HepG2 (cell line): Measurements from ENCODE around the gene MMS19. TPM values are rescaled to one million over a fixed set of nuclear protein-coding genes. Genes with fewer than 3 reads are reported as not detected.

ENCODE experiments used
- ATAC-seq: fragments of 200-7000 bp; cut with Tn5 transposase; 3 replicates; pipeline ENCODE4 v1.9.1; 2020; ENCODE audit warnings: mild to moderate bottlenecking, moderate library complexity
- BruUV-seq: library from RNA; stranded (reverse); fragments of 400-500 nt; replicated peaks from 2 replicates; lab custom pipeline; 2021; lab: Mats Ljungman, UMichigan
- CTCF ChIA-PET: fragments of 300-600 bp; formaldehyde crosslinking; extraction: SDS; loops from one replicate; lab custom pipeline; 2021; ENCODE audit warnings: low total read pairs, inconsistent platforms, low intra/inter-chr PET ratio; lab: Yijun Ruan, JAX
- POLR2A ChIA-PET: fragments of 350-600 bp; sonication (Branson Sonifier 250); formaldehyde crosslinking; loops from one replicate; lab custom pipeline; 2020; ENCODE audit warnings: antibody characterized with exemption, inconsistent platforms; lab: Yijun Ruan, JAX
- DNase-seq: peaks from one replicate; pipeline ENCODE4 v3.0.0-alpha.2; 2015; ENCODE audit warnings: low spot score
- FAIRE-seq: peaks from 3 replicates; lab custom pipeline; 2011; peaks lifted over from hg19 to GRCh38; lab: Jason Lieb, UNC
- H2AFZ ChIP-seq: one replicate; pipeline ENCODE4 v1.6.1; 2011; ENCODE audit warnings: low read length, inconsistent platforms
- H3K27ac ChIP-seq: fragments of 300-600 bp; 3 replicates; pipeline ENCODE4 v1.8.0; 2011; ENCODE audit warnings: mixed run types, mild to moderate bottlenecking, mixed read lengths, low read length, inconsistent platforms; ENCODE audit not compliant: insufficient read depth; ENCODE audit errors: extremely low read length
- H3K27me3 ChIP-seq, 2 experiments: fragments of 200-600 bp in 1 of 2; 2 replicates in 1 of 2; 3 replicates in 1 of 2; pipeline versions ENCODE4 v1.6.0 to v1.8.0; 2011; ENCODE audit warnings: low read length in 2 of 2, mild to moderate bottlenecking in 2 of 2, moderate library complexity in 2 of 2, inconsistent platforms in 1 of 2; ENCODE audit not compliant: insufficient read depth in 2 of 2, control insufficient read depth in 1 of 2
- H3K36me3 ChIP-seq, 2 experiments: fragments of 200-600 bp in 1 of 2; replicated peaks in 1 of 2; 2 replicates in 1 of 2; 3 replicates in 1 of 2; pipeline versions ENCODE4 v1.5.1 to v1.8.0; 2011; ENCODE audit warnings: low read length in 2 of 2, inconsistent platforms in 1 of 2; ENCODE audit not compliant: insufficient read depth in 2 of 2, control insufficient read depth in 1 of 2
- H3K4me1 ChIP-seq: 2 replicates; pipeline ENCODE4 v1.5.1; 2012; ENCODE audit warnings: low read length, inconsistent platforms; ENCODE audit not compliant: insufficient read depth
- H3K4me2 ChIP-seq: 2 replicates; pipeline ENCODE4 v1.6.0; 2011; ENCODE audit warnings: low read depth, low read length, inconsistent platforms
- H3K4me3 ChIP-seq, 3 experiments: fragments of 200-600 bp in 1 of 3; sonication (generic), shearing (Covaris generic) in 1 of 3; replicated peaks in 1 of 3; 2 replicates each; pipeline ENCODE4 v1.5.1; 2011 to 2016; ENCODE audit warnings: low read length in 3 of 3, inconsistent platforms in 2 of 3, low read depth in 2 of 3, mild to moderate bottlenecking in 2 of 3, control low read depth in 1 of 3, mixed read lengths in 1 of 3; ENCODE audit not compliant: insufficient read depth in 1 of 3
- H3K79me2 ChIP-seq: one replicate; pipeline ENCODE4 v1.6.1; 2011; ENCODE audit warnings: low read length, inconsistent platforms; ENCODE audit not compliant: insufficient read depth
- H3K9ac ChIP-seq: 2 replicates; pipeline ENCODE4 v1.6.0; 2011; ENCODE audit warnings: mild to moderate bottlenecking, low read depth, low read length, inconsistent platforms; ENCODE audit not compliant: insufficient read depth
- H3K9me3 ChIP-seq: 2 replicates; pipeline ENCODE4 v1.5.1; 2012; ENCODE audit warnings: mild to moderate bottlenecking, low read length
- H4K20me1 ChIP-seq: 2 replicates; pipeline ENCODE4 v1.6.0; 2011; ENCODE audit warnings: inconsistent platforms, mild to moderate bottlenecking, low read length, moderate library complexity; ENCODE audit not compliant: insufficient read depth
- AGO2 ChIP-seq: fragments of 200-400 bp; formaldehyde crosslinking; optimal IDR thresholded peaks from 2 replicates; pipeline ENCODE3; 2017; ENCODE audit warnings: mild to moderate bottlenecking, low read depth, low read length, moderate library complexity
- CC2D1A ChIP-seq: sonication (generic); formaldehyde crosslinking; IDR thresholded peaks from 2 replicates; pipeline ENCODE4 v1.8.1; 2023; ENCODE audit warnings: mild to moderate bottlenecking, missing genetic modification reagents
- FOXA3 ChIP-seq: IDR thresholded peaks from 2 replicates; pipeline ENCODE4 v1.6.1; 2016; ENCODE audit warnings: missing genetic modification reagents, missing compliant biosample characterization
- LCORL ChIP-seq, 2 experiments: fragments of 450-650 bp in 1 of 2; sonication (generic) in 1 of 2; formaldehyde crosslinking in 1 of 2; IDR thresholded peaks; 2 replicates each; pipeline versions ENCODE4 v1.5.0 to v1.6.1; 2017 to 2020; ENCODE audit warnings: antibody characterized with exemption in 1 of 2, missing genetic modification reagents in 1 of 2
- MBD4 ChIP-seq: IDR thresholded peaks from 2 replicates; pipeline ENCODE4 v1.6.1; 2012; ENCODE audit warnings: low read length, inconsistent platforms, borderline replicate concordance
- MIXL1 ChIP-seq: IDR thresholded peaks from 2 replicates; pipeline ENCODE4 v1.6.1; 2016
- MTA3 ChIP-seq: sonication (generic); formaldehyde crosslinking; IDR thresholded peaks from 2 replicates; pipeline ENCODE4 v1.4.0; 2020; ENCODE audit warnings: missing genetic modification reagents
- NFKBIZ ChIP-seq: IDR thresholded peaks from 2 replicates; pipeline ENCODE4 v1.6.1; 2018; ENCODE audit warnings: missing genetic modification reagents, missing compliant biosample characterization
- POLR2A ChIP-seq, 2 experiments: IDR thresholded peaks; 2 replicates each; pipeline ENCODE4 v1.6.1; 2011; ENCODE audit warnings: low read depth in 2 of 2, low read length in 2 of 2, mild to moderate bottlenecking in 1 of 2, moderate library complexity in 1 of 2; ENCODE audit not compliant: insufficient read depth in 1 of 2
- POLR2G ChIP-seq: fragments of 200-400 bp; formaldehyde crosslinking; IDR thresholded peaks from 2 replicates; pipeline ENCODE4 v1.6.1; 2018; ENCODE audit warnings: mild to moderate bottlenecking, low read depth, low read length, moderate library complexity
- THAP9 ChIP-seq: sonication (generic); formaldehyde crosslinking; IDR thresholded peaks from 2 replicates; pipeline ENCODE4; 2020; ENCODE audit warnings: missing genetic modification reagents, mild to moderate bottlenecking, borderline replicate concordance
- ZNF121 ChIP-seq: sonication (generic); formaldehyde crosslinking; IDR thresholded peaks from 2 replicates; pipeline ENCODE4 v1.5.0; 2020; ENCODE audit warnings: mild to moderate bottlenecking, missing genetic modification reagents
- ZNF616 ChIP-seq: sonication (generic); formaldehyde crosslinking; IDR thresholded peaks from 2 replicates; pipeline ENCODE4 v1.5.0; 2020; ENCODE audit warnings: low read depth, mild to moderate bottlenecking, missing genetic modification reagents
- WGBS: methylation state at CpG from one replicate; pipeline ENCODE4 v1.1.6; 2017; ENCODE audit warnings: low lambda C conversion rate; 5-methylcytosine and 5-hydroxymethylcytosine counted together
- in situ Hi-C: cut with HindIII; loops from 2 replicates; pipeline ENCODE4 v1.10.0; 2017; ENCODE audit warnings: low pct_unique_long_range_greater_than_20kb; ENCODE audit not compliant: extremely low pct_ligation_motif_present
- intact Hi-C: fragments of 100-400 bp; cut with micrococcal nuclease; formaldehyde crosslinking; loops from one replicate; pipeline ENCODE4 v1.10.0; 2022; ENCODE audit not compliant: unreplicated experiment
- polyA plus RNA-seq, 8 experiments: library from polyadenylated mRNA; depleted of rRNA in 3 of 8; stranded (reverse) in 7 of 8; unstranded in 1 of 8; fragments of >200 nt; fragmentation: Illumina TruSeq in 4 of 8; extraction: Trizol in 4 of 8; gene quantifications; 2 replicates each; pipeline versions ENCODE4 v1.2.1 to v1.2.3, GENCODE V29; 2011 to 2016; ENCODE audit warnings: low read depth in 4 of 8, missing spikeins in 1 of 8, mixed read lengths in 1 of 8; ENCODE audit not compliant: insufficient read depth in 1 of 8
- total RNA-seq, 5 experiments: library from RNA; depleted of rRNA; stranded (reverse); fragments of >200 nt; fragmentation: Illumina TruSeq; extraction: Trizol; gene quantifications; 2 replicates each; pipeline ENCODE4 v1.2.3, GENCODE V29; 2016; ENCODE audit warnings: low read depth in 1 of 5

MMS19 gene
- total and polyA plus RNA-seq, 2 of the 13 experiments (the other 11 are each of a cell fraction or from before 2014, with no cell fraction given) = 76.4 to 107 TPM

- H3K27me3 ChIP-seq = no peaks in the 10 kb centered on the region
- BruUV-seq = no TSS peak
- intact Hi-C loops (no loop called here), in situ Hi-C loops (no loop called here)
- ChIA-PET CTCF (no interaction called here), POLR2A (interaction anchor here (0.9 kb wide), 1 partner anchor 12 kb away, joined by 3 read pairs; no protein-coding TSS in a partner anchor)
- peaks cover 26 to 65% of the 10 kb centered on the region in 2 experiments for H3K36me3 ChIP-seq
- peaks cover 21% of the 10 kb centered on the region for H3K4me1 ChIP-seq
- H3K9ac ChIP-seq = no peak overlapping the region
- no peaks in the 10 kb centered on the region for H3K9me3 ChIP-seq
- H3K4me2 ChIP-seq = no peak overlapping the region
- FAIRE-seq = no peak
- H2AFZ ChIP-seq = no peak overlapping the region
- peaks cover 12% of the 10 kb centered on the region for H3K79me2 ChIP-seq
- H3K27ac ChIP-seq = no peak overlapping the region
- TF ChIP-seq POLR2A (IDR thresholded peaks at IDR 0.05; ENCODE audit: insufficient read depth in 1 of 2, low read depth in 2 of 2, low read length in 2 of 2) (0 out of 4 replicates have a peak, but pooled peaks of 1 of the 2 experiments have one; percentile 9), THAP9 (no peak)
- TF ChIP-seq, all 625 proteins: peak for 1
- Histone ChIP-seq H4K20me1 (peaks cover 6% of the 10 kb centered on the region; the same call in 1 of the 2 replicates), H3K4me3 (no peak overlapping the region)
- 89% methylated on average over 6 of the region's 6 CpGs for WGBS
- no peak for ATAC-seq
- no peak for DNase-seq
Observed at GRCh38 chr10:97452352-97452751, 45.9 kb downstream of the MMS19 start.

GRCh38 chr10:97451605-97452004, 46.6 kb downstream of the MMS19 start:
- POLR2A ChIA-PET = no interaction called here
- Histone ChIP-seq H3K4me2 (no peak overlapping the region), H3K79me2 (peaks cover 18% of the 10 kb centered on the region), H4K20me1 (peaks cover 8% of the 10 kb centered on the region; the same call in 1 of the 2 replicates), H3K27me3 (no peaks in the 10 kb centered on the region), H3K4me3 (no peak overlapping the region), H3K9me3 (no peaks in the 10 kb centered on the region), H3K9ac (no peak overlapping the region), H3K4me1 (peaks cover 29% of the 10 kb centered on the region), H2AFZ (no peak overlapping the region), H3K27ac (no peak overlapping the region), H3K36me3 (peaks cover 26 to 59% of the 10 kb centered on the region in 2 experiments)
- BruUV-seq = no TSS peak
- FAIRE-seq (no peak), ATAC-seq (no peak), DNase-seq (no peak)
- intact Hi-C loops (no loop called here), in situ Hi-C loops (no loop called here)
- 97% methylated on average over 13 of the region's 17 CpGs for WGBS
- CTCF ChIA-PET = no interaction called here
- no peak for TF ChIP-seq MBD4
- TF ChIP-seq MTA3 (CRISPR knock-in tag) = no peak
- TF ChIP-seq MIXL1 (CRISPR knock-in tag) = no peak
- TF ChIP-seq CC2D1A = no peak
- no peak for TF ChIP-seq FOXA3 (CRISPR knock-in tag)
- no peak for TF ChIP-seq NFKBIZ (CRISPR knock-in tag)
- no peak for TF ChIP-seq ZNF121
- TF ChIP-seq POLR2G = 0 out of 2 replicates have a peak, but pooled peaks have one; percentile 12
- no peak for TF ChIP-seq LCORL (IDR thresholded peaks at IDR 0.05)
- no peak for TF ChIP-seq LCORL (CRISPR knock-in tag; IDR thresholded peaks at IDR 0.05)
- TF ChIP-seq AGO2 = peak; percentile 34
- no peak for TF ChIP-seq ZNF616
